Body of pancreas (tissue), 4 donors: Measurements from ENCODE around the gene PCDHB3.
"Not testable (repeated sequence)": the region's sequence is repeated elsewhere in the genome, so short reads cannot be mapped to it uniquely, and the experiment has no call there.

ENCODE experiments used
- POLR2A ChIP-seq, 3 donors: fragments of 450-650 bp; IDR thresholded peaks; one replicate each; pipeline ENCODE4 v1.6.1; 2016; ENCODE audit warnings: antibody characterized with exemption in 3 of 3, mild to moderate bottlenecking in 2 of 3
- TF ChIP-seq, protein P1 (sequence below), 7 experiments: fragments of 450-650 bp in 4 of 7; fragments of 200-600 bp in 3 of 7; sonication (generic) in 3 of 7; IDR thresholded peaks; one replicate each; pipeline ENCODE4 v1.5.1; 2016 to 2019; ENCODE audit warnings: antibody characterized with exemption in 7 of 7

DNA sequence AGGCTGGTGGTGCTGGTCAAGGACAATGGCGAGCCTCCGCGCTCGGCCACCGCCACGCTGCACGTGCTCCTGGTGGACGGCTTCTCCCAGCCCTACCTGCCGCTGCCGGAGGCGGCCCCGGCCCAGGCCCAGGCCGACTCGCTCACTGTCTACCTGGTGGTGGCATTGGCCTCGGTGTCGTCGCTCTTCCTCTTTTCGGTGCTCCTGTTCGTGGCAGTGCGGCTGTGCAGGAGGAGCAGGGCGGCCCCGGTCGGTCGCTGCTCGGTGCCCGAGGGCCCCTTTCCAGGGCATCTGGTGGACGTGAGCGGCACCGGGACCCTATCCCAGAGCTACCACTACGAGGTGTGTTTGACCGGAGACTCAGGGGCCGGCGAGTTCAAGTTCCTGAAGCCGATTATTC, 37.1 kb downstream of the PCDHB3 start:
- TF ChIP-seq, protein P1, sequence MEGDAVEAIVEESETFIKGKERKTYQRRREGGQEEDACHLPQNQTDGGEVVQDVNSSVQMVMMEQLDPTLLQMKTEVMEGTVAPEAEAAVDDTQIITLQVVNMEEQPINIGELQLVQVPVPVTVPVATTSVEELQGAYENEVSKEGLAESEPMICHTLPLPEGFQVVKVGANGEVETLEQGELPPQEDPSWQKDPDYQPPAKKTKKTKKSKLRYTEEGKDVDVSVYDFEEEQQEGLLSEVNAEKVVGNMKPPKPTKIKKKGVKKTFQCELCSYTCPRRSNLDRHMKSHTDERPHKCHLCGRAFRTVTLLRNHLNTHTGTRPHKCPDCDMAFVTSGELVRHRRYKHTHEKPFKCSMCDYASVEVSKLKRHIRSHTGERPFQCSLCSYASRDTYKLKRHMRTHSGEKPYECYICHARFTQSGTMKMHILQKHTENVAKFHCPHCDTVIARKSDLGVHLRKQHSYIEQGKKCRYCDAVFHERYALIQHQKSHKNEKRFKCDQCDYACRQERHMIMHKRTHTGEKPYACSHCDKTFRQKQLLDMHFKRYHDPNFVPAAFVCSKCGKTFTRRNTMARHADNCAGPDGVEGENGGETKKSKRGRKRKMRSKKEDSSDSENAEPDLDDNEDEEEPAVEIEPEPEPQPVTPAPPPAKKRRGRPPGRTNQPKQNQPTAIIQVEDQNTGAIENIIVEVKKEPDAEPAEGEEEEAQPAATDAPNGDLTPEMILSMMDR (IDR thresholded peaks at IDR 0.05), result not testable (repeated sequence)
- TF ChIP-seq POLR2A (IDR thresholded peaks at IDR 0.05), result not testable (repeated sequence)
